Activated CD4-positive, alpha-beta T cell treated with anti-CD3 and anti-CD28 coated beads for 4 hours (primary cell): ENCODE measurements around the gene SPHK2.

Experiments
- DNase-seq, 2 donors: peaks; one replicate each; pipeline ENCODE4 v3.0.0-alpha.2; 2020

The SPHK2 gene

GRCh38 chr19:48603850-48604249, 15.5 kb upstream of the SPHK2 start:
- DNase-seq, result no peak

- no peak for DNase-seq
These were observed 12.6 kb upstream of the SPHK2 start, which contains the start of gene SPACA4 for GRCh38 chr19:48606463-48607358. Gene SPACA4, plus strand, starts transcription at chr19:48606742. Its CDS starts 237 bp downstream, at chr19:48606979.

GRCh38 chr19:48607359-48607755, 11.9 kb upstream of the SPHK2 start:
- DNase-seq, result no peak

GRCh38 chr19:48608798-48609263, 10.5 kb upstream of the SPHK2 start:
- DNase-seq, result peak; percentile 48 to 55

GRCh38 chr19:48609571-48610108, 9.7 kb upstream of the SPHK2 start:
- no peak for DNase-seq

GRCh38 chr19:48611872-48612271, 7.4 kb upstream of the SPHK2 start:
- DNase-seq, result no peak

GRCh38 chr19:48613024-48613851, 6.1 kb upstream of the SPHK2 start:
- no peak for DNase-seq

GRCh38 chr19:48613852-48614435, 5.4 kb upstream of the SPHK2 start:
- no peak for DNase-seq

- DNase-seq, result no peak
These were observed 4.7 kb upstream of the SPHK2 start, which contains the start of gene FAM83E for GRCh38 chr19:48614436-48615230. Gene FAM83E, minus strand, starts transcription at chr19:48615076. Its CDS starts 1,704 bp downstream, at chr19:48613372.

- DNase-seq, result no peak
These were observed 3.9 kb upstream of the SPHK2 start for GRCh38 chr19:48615231-48616040.

- no peak for DNase-seq
These were observed 3.3 kb upstream of the SPHK2 start for GRCh38 chr19:48616041-48616436.

- DNase-seq, result no peak
These were observed 2.7 kb upstream of the SPHK2 start for GRCh38 chr19:48616491-48617056.

GRCh38 chr19:48617146-48617937, 2.0 kb upstream of the SPHK2 start:
- no peak for DNase-seq

- no peak for DNase-seq
These were observed 909 bp upstream of the SPHK2 start for GRCh38 chr19:48618278-48618915.

- DNase-seq, result no peak
These were observed 633 bp downstream of the SPHK2 start for GRCh38 chr19:48619692-48620585.

GRCh38 chr19:48623556-48624066, 4.3 kb downstream of the SPHK2 start:
- DNase-seq, result no peak

GRCh38 chr19:48624067-48624594, 4.8 kb downstream of the SPHK2 start:
- peak; percentile 96 for DNase-seq
